H1 (cell line): Measurements from ENCODE around the gene PDE3A.

Experiments used
- ATF3 ChIP-seq: IDR thresholded peaks from 2 replicates; pipeline ENCODE4 v1.6.1; 2011; ENCODE audit warnings: low read depth, mild to moderate bottlenecking, low read length; ENCODE audit not compliant: insufficient read depth
- CEBPB ChIP-seq: IDR thresholded peaks from 2 replicates; pipeline ENCODE4 v1.6.1; 2012; ENCODE audit warnings: low read depth, low read length
- CTCF ChIP-seq, 3 experiments: IDR thresholded peaks; 1 replicate in 2 of 3; 2 replicates in 1 of 3; pipeline versions ENCODE4 v1.5.1 to v1.6.1; 2011; ENCODE audit warnings: low read length in 3 of 3, mild to moderate bottlenecking in 3 of 3, inconsistent platforms in 2 of 3, low read depth in 1 of 3, moderate library complexity in 1 of 3; ENCODE audit not compliant: insufficient read depth in 1 of 3; ENCODE audit errors: control extremely low read depth in 1 of 3
- EP300 ChIP-seq, 2 experiments: IDR thresholded peaks; 1 replicate in 1 of 2; 2 replicates in 1 of 2; pipeline ENCODE4 v1.6.1; 2011 to 2012; ENCODE audit warnings: low read depth in 2 of 2, low read length in 2 of 2, mild to moderate bottlenecking in 2 of 2, borderline replicate concordance in 1 of 2, inconsistent platforms in 1 of 2, moderate library complexity in 1 of 2
- KDM1A ChIP-seq: fragments of 200-600, 300-600 bp; sonication (generic); IDR thresholded peaks from 2 replicates; pipeline ENCODE4 v1.7.1; 2016; ENCODE audit warnings: mild to moderate bottlenecking, low read length, borderline replicate concordance
- POLR2A ChIP-seq, 2 experiments: IDR thresholded peaks; 1 replicate in 1 of 2; 2 replicates in 1 of 2; pipeline ENCODE4 v1.6.1; 2011; ENCODE audit warnings: low read depth in 2 of 2, low read length in 2 of 2, mild to moderate bottlenecking in 2 of 2; ENCODE audit errors: control extremely low read depth in 1 of 2
- SIN3A ChIP-seq, 2 experiments: IDR thresholded peaks in 1 of 2; conservative IDR thresholded peaks in 1 of 2; 2 replicates each; pipeline ENCODE4 v1.6.1; 2011 to 2012; ENCODE audit warnings: low read length in 2 of 2, improper control_type of control experiment in 1 of 2, low read depth in 1 of 2, mild to moderate bottlenecking in 1 of 2
- TEAD4 ChIP-seq: IDR thresholded peaks from 2 replicates; pipeline ENCODE4 v1.6.1; 2012; ENCODE audit warnings: low read depth, low read length, inconsistent platforms, mixed read lengths

- TF ChIP-seq CTCF (IDR thresholded peaks at IDR 0.05; ENCODE audit: control extremely low read depth in 1 of 3, insufficient read depth in 1 of 3, low read depth in 1 of 3, low read length in 3 of 3) (no peak), KDM1A (no peak), ATF3 (no peak), POLR2A (IDR thresholded peaks at IDR 0.05; ENCODE audit: control extremely low read depth in 1 of 2, low read depth in 2 of 2, low read length in 2 of 2) (no peak), CEBPB (no peak), SIN3A (conservative IDR thresholded peaks at IDR 0.05 in 1 of 2, IDR thresholded peaks at IDR 0.05 in 1 of 2; ENCODE audit: low read depth in 1 of 2, low read length in 2 of 2) (no peak), EP300 (IDR thresholded peaks at IDR 0.05; ENCODE audit: borderline replicate concordance in 1 of 2, low read depth in 2 of 2, low read length in 2 of 2) (no peak), TEAD4 (no peak)
Measured at GRCh38 chr12:20473133-20473532, 104.8 kb downstream of the PDE3A start.
